GM12878 (cell line): ENCODE results near the gene GABBR2.

Experiments
- CEBPB ChIP-seq, 2 experiments: fragments of 150-350 bp in 1 of 2; IDR thresholded peaks; 2 replicates each; pipeline ENCODE4 v1.6.1; 2012 to 2014; ENCODE audit warnings: low read depth in 2 of 2, low read length in 2 of 2, borderline replicate concordance in 1 of 2, inconsistent platforms in 1 of 2
- CTCF ChIP-seq, 3 experiments: IDR thresholded peaks in 2 of 3; conservative IDR thresholded peaks in 1 of 3; 2 replicates each; pipeline ENCODE4 v1.5.1; 2011; ENCODE audit warnings: low read depth in 3 of 3, low read length in 3 of 3, mild to moderate bottlenecking in 3 of 3, control low read depth in 2 of 3, moderate library complexity in 2 of 3, inconsistent platforms in 1 of 3, mixed read lengths in 1 of 3; ENCODE audit not compliant: control insufficient read depth in 2 of 3, insufficient read depth in 1 of 3; ENCODE audit errors: extremely low read depth in 1 of 3
- MXI1 ChIP-seq: fragments of 150-350 bp; IDR thresholded peaks from 2 replicates; pipeline ENCODE4 v1.6.1; 2011; ENCODE audit warnings: low read depth, mild to moderate bottlenecking, inconsistent platforms, low read length, improper control_type of control experiment
- POLR2A ChIP-seq: IDR thresholded peaks from 2 replicates; pipeline ENCODE4 v1.6.1; 2011; ENCODE audit warnings: low read depth, mild to moderate bottlenecking, low read length
- ZNF24 ChIP-seq: fragments of 450-650 bp; IDR thresholded peaks from 2 replicates; pipeline ENCODE4 v1.6.1; 2017; ENCODE audit warnings: antibody characterized with exemption, mild to moderate bottlenecking

GRCh38 chr9:98457726-98458370 is 250.9 kb downstream of the GABBR2 start:
- TF ChIP-seq POLR2A (no peak), ZNF24 (no peak), MXI1 (no peak), CTCF (IDR thresholded peaks at IDR 0.05 in 2 of 3, conservative IDR thresholded peaks at IDR 0.05 in 1 of 3; ENCODE audit: control insufficient read depth in 2 of 3, extremely low read depth in 1 of 3, insufficient read depth in 1 of 3, low read depth in 3 of 3, low read length in 3 of 3) (no peak), CEBPB (IDR thresholded peaks at IDR 0.05; ENCODE audit: borderline replicate concordance in 1 of 2, low read depth in 2 of 2, low read length in 2 of 2) (no peak)
